Measurements from ENCODE around the gene METTL8. TPM values are rescaled to one million over a fixed set of nuclear protein-coding genes. Genes with fewer than 3 reads are reported as not detected.

The METTL8 gene
- total RNA-seq, 1 experiment from 2014 or later: 59.1 TPM

Other genes with a start within 250 kb of the METTL8 start
- gene DCAF17, start 236 bp upstream of the METTL8 start, total RNA-seq (2021): 27.2 to 34.0 TPM (median 30.5 TPM) in 3 replicates
- 5.9 to 7.9 TPM (median 7.2 TPM) in 3 replicates for gene CYBRD1, start 88.5 kb upstream of the METTL8 start, total RNA-seq (2021)

All from WTC11 (cell line).